ENCODE data around the gene PCDHGA8. TPM values are rescaled to one million over a fixed set of nuclear protein-coding genes. Genes with fewer than 3 reads are reported as not detected.
"Not testable (repeated sequence)": the region's sequence is repeated elsewhere in the genome, so short reads cannot be mapped to it uniquely, and the experiment has no call there.

Gene PCDHGA8
- total RNA-seq, 1 donor from 2014 or later, result 0.02 TPM

DNA sequence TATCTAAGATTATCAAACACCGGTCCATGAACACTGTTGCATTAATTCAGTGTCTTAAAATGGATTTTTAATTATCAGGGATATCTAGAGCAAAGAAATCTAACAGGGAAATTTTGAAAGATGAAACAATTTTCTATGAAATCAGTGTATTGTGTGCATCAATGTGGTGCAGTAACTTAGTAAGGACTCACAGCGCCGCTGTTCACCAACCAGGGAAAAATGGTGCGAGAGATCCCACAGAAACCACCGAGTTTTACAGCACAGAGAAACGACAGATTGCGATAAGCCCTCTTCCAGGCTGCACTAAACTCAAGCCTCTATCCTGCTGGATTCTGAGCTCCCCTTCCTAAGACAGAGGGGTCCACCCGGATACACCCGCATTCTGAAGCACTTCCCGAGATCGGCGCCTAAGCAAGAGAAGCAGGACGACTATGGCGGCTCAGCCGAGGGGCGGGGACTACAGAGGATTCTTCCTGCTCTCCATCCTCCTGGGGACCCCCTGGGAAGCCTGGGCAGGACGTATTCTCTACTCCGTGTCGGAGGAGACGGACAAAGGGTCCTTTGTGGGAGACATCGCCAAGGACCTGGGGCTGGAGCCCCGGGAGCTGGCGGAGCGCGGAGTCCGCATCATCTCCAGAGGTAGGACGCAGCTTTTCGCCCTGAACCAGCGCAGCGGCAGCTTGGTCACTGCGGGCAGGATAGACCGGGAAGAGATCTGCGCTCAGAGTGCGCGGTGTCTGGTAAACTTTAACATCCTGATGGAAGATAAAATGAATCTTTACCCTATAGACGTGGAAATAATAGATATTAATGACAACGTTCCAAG, 9.8 kb upstream of the PCDHGA8 start, which contains the start of gene PCDHGA7:
Gene PCDHGA7 (plus strand): TSS at position 274 of the 826 bp plus-strand sequence. CDS start 158 bp downstream, at position 432.
- intact Hi-C loops (cut with micrococcal nuclease), result no loop called here
- Mint-ChIP-seq H3K9me3 (peaks cover 4% of the 10 kb centered on the region), H3K27ac (peak within 1 kb of the TSS; percentile 20), H3K36me3 (ENCODE audit: low read depth) (no peaks in the 10 kb centered on the region), H3K4me1 (no peaks in the 10 kb centered on the region), H3K27me3 (peaks cover 8% of the 10 kb centered on the region), H3K4me3 (peak within 1 kb of the TSS; percentile 82)
- DNase-seq, result peak; percentile 55

DNA sequence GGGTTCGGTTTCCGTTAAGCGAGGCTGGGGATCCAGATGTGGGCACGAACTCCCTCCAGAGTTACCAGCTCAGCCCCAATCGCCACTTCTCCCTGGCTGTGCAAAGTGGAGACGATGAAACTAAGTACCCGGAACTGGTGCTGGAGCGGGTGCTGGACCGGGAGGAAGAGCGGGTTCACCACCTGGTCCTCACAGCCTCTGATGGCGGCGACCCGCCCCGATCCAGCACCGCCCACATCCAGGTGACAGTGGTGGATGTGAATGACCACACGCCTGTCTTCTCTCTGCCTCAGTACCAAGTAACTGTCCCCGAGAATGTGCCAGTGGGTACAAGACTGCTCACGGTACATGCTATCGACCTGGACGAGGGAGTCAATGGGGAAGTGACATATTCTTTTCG, 9.1 kb upstream of the PCDHGA8 start:
- Mint-ChIP-seq H3K36me3 (ENCODE audit: low read depth) (no peaks in the 10 kb centered on the region), H3K27me3 (peaks cover 8% of the 10 kb centered on the region), H3K9me3 (peaks cover 6% of the 10 kb centered on the region), H3K4me1 (no peaks in the 10 kb centered on the region), H3K4me3 (peak overlapping the region; percentile 82), H3K27ac (no peak overlapping the region)
- intact Hi-C loops (cut with micrococcal nuclease), result no loop called here
- DNase-seq, result no peak

DNA sequence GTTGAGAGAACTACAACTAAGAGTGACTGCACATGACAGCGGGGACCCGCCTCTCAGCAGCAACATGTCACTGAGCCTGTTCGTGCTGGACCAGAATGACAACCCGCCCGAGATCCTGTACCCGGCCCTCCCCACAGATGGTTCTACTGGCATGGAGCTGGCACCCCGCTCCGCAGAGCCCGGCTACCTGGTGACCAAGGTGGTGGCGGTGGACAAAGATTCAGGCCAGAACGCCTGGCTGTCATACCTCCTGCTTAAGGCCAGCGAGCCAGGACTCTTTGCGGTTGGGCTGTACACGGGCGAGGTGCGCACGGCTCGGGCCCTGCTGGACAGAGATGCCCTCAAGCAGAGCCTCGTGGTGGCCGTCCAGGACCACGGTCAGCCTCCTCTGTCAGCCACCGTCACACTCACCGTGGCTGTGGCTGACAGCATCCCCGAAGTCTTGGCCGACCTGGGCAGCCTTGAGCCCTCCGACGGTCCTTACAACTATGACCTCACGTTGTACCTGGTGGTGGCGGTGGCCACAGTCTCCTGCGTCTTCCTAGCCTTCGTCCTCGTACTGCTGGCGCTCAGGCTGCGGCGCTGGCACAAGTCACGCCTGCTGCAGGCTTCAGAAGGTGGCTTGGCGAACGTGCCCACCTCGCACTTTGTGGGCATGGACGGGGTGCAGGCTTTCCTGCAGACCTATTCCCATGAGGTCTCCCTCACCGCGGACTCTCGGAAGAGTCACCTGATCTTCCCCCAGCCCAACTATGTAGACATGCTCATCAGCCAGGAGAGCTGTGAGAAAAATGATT, 7.8 kb upstream of the PCDHGA8 start:
- Mint-ChIP-seq H3K4me1 (no peaks in the 10 kb centered on the region), H3K27me3 (peaks cover 13% of the 10 kb centered on the region), H3K36me3 (ENCODE audit: low read depth) (no peaks in the 10 kb centered on the region), H3K27ac (no peak overlapping the region), H3K9me3 (peaks cover 14% of the 10 kb centered on the region), H3K4me3 (no peak overlapping the region)
- no peak for DNase-seq
- intact Hi-C loops (cut with micrococcal nuclease), result no loop called here

DNA sequence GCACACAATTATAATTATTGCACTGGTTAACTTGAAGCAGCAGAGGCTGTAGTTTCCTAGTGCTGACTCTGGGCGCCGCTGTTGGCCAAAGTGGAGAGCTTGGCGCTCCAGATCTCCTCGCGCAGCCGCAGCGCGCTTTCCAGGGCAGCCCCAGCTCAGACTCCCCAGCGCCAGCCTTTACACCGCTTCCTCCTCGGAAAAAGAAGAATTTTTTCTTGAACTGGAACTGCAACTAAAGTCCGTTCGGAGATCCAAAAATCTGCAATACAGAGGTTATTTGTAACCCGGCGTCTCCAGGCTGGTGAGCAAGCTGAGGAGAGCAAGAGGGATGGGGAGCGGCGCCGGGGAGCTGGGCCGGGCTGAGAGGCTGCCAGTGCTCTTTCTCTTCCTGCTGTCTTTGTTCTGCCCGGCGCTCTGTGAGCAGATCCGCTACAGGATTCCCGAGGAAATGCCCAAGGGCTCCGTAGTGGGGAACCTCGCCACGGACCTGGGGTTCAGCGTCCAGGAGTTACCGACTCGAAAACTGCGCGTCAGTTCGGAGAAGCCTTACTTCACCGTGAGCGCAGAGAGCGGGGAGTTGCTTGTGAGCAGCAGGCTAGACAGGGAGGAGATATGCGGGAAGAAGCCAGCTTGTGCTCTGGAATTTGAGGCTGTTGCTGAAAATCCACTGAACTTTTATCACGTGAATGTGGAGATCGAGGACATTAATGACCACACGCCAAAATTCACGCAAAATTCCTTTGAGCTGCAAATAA, 4.7 kb upstream of the PCDHGA8 start, which contains the start of gene PCDHGB4:
Gene PCDHGB4 (plus strand): TSS at position 142 of the 755 bp plus-strand sequence. CDS start 187 bp downstream, at position 329.
- peak within 1 kb of the TSS; percentile 56 for H3K4me3 Mint-ChIP-seq
- H3K27me3 Mint-ChIP-seq, result peaks cover 17% of the 10 kb centered on the region
- H3K4me1 Mint-ChIP-seq; H3K36me3 Mint-ChIP-seq (ENCODE audit: low read depth); H3K27ac Mint-ChIP-seq; intact Hi-C loops (cut with micrococcal nuclease): not testable (repeated sequence)
- DNase-seq, result peak; percentile 74
- peaks cover 25% of the 10 kb centered on the region for H3K9me3 Mint-ChIP-seq

DNA sequence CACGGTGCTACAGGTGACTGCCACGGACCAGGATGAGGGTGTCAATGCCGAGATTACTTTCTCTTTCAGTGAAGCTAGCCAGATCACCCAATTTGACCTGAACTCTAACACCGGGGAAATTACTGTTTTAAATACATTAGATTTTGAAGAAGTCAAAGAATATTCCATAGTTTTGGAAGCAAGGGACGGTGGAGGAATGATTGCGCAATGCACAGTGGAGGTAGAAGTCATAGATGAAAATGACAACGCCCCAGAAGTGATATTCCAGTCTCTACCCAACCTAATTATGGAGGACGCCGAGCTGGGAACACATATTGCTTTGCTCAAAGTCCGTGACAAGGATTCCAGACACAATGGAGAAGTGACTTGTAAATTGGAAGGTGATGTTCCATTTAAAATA, 3.8 kb upstream of the PCDHGA8 start:
- H3K4me1 Mint-ChIP-seq, result no peaks in the 10 kb centered on the region
- no peak for DNase-seq
- intact Hi-C loops (cut with micrococcal nuclease), result no loop called here
- H3K4me3 Mint-ChIP-seq, result peak overlapping the region; percentile 8
- no peak overlapping the region for H3K27ac Mint-ChIP-seq
- peaks cover 16% of the 10 kb centered on the region for H3K27me3 Mint-ChIP-seq
- H3K9me3 Mint-ChIP-seq, result peaks cover 30% of the 10 kb centered on the region
- H3K36me3 Mint-ChIP-seq (ENCODE audit: low read depth), result peaks cover 3% of the 10 kb centered on the region

DNA sequence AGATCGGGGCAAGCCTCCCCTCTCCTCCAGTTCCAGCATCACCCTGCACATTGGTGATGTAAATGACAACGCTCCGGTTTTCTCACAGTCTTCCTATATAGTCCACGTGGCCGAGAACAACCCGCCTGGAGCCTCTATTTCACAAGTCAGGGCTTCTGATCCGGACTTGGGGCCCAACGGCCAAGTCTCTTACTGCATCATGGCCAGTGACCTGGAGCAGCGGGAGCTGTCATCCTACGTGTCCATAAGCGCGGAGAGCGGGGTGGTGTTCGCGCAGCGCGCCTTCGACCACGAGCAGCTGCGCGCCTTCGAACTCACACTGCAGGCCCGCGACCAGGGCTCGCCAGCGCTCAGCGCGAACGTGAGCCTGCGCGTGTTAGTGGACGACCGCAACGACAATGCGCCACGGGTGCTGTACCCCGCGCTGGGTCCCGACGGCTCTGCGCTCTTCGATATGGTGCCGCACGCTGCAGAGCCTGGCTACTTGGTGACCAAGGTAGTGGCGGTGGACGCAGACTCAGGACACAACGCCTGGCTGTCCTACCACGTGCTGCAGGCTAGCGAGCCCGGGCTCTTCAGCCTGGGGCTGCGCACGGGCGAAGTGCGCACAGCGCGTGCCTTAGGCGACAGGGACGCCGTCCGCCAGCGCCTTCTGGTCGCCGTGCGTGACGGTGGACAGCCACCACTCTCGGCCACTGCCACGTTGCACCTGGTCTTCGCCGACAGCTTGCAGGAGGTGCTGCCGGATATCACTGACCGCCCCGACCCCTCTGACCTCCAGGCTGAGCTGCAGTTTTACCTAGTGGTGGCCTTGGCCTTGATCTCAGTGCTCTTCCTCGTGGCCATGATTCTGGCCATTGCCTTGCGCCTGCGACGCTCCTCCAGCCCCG, 3.0 kb upstream of the PCDHGA8 start:
- no peak overlapping the region for H3K27ac Mint-ChIP-seq

DNA sequence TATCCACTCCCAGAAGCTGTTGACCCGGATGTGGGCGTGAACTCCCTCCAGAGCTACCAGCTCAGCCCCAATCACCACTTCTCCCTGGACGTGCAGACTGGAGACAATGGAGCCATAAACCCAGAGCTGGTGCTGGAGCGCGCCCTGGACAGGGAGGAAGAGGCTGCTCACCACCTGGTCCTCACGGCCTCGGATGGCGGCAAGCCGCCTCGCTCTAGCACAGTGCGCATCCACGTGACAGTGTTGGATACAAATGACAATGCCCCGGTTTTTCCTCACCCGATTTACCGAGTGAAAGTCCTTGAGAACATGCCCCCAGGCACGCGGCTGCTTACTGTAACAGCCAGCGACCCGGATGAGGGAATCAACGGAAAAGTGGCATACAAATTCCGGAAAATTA, 834 bp downstream of the PCDHGA8 start:
- no peak overlapping the region for H3K4me3 Mint-ChIP-seq
- peaks cover 3% of the 10 kb centered on the region for H3K36me3 Mint-ChIP-seq (ENCODE audit: low read depth)
- H3K9me3 Mint-ChIP-seq, result peaks cover 37% of the 10 kb centered on the region
- peaks cover 22% of the 10 kb centered on the region for H3K27me3 Mint-ChIP-seq
- no peak for DNase-seq
- no peak overlapping the region for H3K27ac Mint-ChIP-seq
- intact Hi-C loops (cut with micrococcal nuclease), result no loop called here
- H3K4me1 Mint-ChIP-seq, result no peaks in the 10 kb centered on the region

More for the DNA sequence above, 3.0 kb upstream of the PCDHGA8 start:
- Mint-ChIP-seq H3K4me3 (no peak overlapping the region), H3K9me3 (peaks cover 35% of the 10 kb centered on the region), H3K4me1 (no peaks in the 10 kb centered on the region), H3K36me3 (ENCODE audit: low read depth) (peaks cover 3% of the 10 kb centered on the region), H3K27me3 (peaks cover 19% of the 10 kb centered on the region)
- intact Hi-C loops (cut with micrococcal nuclease), result no loop called here
- DNase-seq, result no peak

DNA sequence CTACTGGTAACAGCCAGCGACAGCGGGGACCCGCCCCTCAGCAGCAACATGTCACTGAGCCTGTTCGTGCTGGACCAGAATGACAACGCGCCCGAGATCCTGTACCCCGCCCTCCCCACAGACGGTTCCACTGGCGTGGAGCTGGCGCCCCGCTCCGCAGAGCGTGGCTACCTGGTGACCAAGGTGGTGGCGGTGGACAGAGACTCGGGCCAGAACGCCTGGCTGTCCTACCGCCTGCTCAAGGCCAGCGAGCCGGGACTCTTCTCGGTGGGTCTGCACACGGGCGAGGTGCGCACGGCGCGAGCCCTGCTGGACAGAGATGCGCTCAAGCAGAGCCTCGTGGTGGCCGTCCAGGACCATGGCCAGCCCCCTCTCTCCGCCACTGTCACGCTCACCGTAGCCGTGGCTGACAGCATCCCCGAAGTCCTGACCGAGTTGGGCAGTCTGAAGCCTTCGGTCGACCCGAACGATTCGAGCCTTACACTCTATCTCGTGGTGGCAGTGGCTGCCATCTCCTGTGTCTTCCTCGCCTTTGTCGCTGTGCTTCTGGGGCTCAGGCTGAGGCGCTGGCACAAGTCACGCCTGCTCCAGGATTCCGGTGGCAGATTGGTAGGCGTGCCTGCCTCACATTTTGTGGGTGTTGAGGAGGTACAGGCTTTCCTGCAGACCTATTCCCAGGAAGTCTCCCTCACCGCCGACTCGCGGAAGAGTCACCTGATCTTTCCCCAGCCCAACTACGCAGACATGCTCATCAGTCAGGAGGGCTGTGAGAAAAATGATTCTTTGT, 2.2 kb downstream of the PCDHGA8 start:
- peaks cover 35% of the 10 kb centered on the region for H3K9me3 Mint-ChIP-seq
- H3K27ac Mint-ChIP-seq; DNase-seq; H3K36me3 Mint-ChIP-seq (ENCODE audit: low read depth); H3K4me1 Mint-ChIP-seq; intact Hi-C loops (cut with micrococcal nuclease); H3K4me3 Mint-ChIP-seq: not testable (repeated sequence)
- peaks cover 23% of the 10 kb centered on the region for H3K27me3 Mint-ChIP-seq

DNA sequence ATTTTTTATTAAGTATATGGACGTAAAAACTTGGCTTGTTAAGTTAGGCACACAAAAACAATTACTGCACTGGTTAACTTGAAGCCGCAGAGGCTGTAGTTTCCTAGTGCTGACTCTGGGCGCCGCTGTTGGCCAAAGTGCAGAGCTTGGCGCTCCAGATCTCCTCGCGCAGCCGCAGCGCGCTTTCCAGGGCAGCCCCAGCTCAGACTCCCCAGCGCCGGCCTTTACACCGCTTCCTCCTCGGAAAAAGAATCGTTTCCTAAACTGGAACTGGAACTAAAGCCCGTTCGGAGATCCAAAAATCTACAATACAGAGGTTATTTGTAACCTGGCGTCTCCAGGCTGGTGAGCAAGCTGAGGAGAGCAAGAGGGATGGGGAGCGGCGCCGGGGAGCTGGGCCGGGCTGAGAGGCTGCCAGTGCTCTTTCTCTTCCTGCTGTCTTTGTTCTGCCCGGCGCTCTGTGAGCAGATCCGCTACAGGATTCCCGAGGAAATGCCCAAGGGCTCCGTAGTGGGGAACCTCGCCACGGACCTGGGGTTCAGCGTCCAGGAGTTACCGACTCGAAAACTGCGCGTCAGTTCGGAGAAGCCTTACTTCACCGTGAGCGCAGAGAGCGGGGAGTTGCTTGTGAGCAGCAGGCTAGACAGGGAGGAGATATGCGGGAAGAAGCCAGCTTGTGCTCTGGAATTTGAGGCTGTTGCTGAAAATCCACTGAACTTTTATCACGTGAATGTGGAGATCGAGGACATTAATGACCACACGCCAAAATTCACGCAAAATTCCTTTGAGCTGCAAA, 5.5 kb downstream of the PCDHGA8 start, which contains the start of gene PCDHGB5:
Gene PCDHGB5 (plus strand): TSS at position 192 of the 796 bp plus-strand sequence. CDS start 181 bp downstream, at position 373.
- Mint-ChIP-seq H3K9me3 (peaks cover 27% of the 10 kb centered on the region), H3K27me3 (peaks cover 23% of the 10 kb centered on the region), H3K4me3 (peak within 1 kb of the TSS; percentile 63)
- H3K4me1 Mint-ChIP-seq; H3K27ac Mint-ChIP-seq; intact Hi-C loops (cut with micrococcal nuclease); H3K36me3 Mint-ChIP-seq (ENCODE audit: low read depth): not testable (repeated sequence)
- DNase-seq, result peak; percentile 83

DNA sequence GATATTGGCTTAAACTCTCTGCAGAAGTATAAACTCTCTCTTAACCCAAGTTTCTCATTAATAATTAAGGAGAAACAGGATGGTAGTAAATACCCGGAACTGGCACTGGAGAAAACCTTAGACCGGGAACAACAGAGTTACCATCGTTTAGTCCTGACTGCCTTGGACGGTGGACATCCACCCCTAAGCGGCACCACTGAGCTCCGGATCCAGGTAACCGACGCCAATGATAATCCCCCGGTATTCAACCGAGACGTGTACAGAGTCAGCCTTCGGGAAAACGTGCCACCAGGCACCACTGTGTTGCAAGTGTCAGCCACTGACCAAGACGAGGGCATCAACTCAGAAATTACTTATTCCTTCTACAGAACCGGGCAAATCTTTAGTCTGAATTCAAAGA, 6.2 kb downstream of the PCDHGA8 start:
- Mint-ChIP-seq H3K27me3 (peaks cover 26% of the 10 kb centered on the region), H3K4me3 (no peak overlapping the region), H3K9me3 (peaks cover 25% of the 10 kb centered on the region), H3K27ac (no peak overlapping the region), H3K4me1 (no peaks in the 10 kb centered on the region), H3K36me3 (ENCODE audit: low read depth) (no peaks in the 10 kb centered on the region)
- peak; percentile 51 for DNase-seq
- intact Hi-C loops (cut with micrococcal nuclease), result no loop called here

DNA sequence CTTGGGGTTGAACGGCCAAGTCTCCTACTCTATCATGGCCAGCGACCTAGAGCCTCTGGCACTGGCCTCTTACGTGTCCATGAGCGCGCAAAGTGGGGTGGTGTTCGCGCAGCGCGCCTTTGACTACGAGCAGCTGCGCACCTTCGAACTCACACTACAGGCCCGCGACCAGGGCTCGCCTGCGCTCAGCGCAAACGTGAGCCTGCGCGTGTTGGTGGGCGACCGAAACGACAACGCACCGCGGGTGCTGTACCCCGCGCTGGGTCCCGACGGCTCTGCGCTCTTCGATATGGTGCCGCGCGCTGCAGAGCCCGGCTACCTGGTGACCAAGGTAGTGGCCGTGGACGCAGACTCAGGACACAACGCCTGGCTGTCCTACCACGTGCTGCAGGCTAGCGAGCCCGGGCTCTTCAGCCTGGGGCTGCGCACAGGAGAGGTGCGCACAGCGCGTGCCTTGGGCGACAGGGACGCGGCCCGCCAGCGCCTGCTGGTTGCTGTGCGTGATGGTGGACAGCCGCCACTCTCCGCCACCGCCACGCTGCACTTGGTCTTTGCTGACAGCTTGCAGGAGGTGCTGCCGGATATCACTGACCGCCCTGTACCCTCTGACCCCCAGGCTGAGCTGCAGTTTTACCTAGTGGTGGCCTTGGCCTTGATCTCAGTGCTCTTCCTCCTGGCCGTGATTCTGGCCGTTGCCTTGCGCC, 7.3 kb downstream of the PCDHGA8 start:
- H3K36me3 Mint-ChIP-seq (ENCODE audit: low read depth), result no peaks in the 10 kb centered on the region
- intact Hi-C loops (cut with micrococcal nuclease), result no loop called here
- H3K27ac Mint-ChIP-seq, result no peak overlapping the region
- no peak for DNase-seq
- no peaks in the 10 kb centered on the region for H3K4me1 Mint-ChIP-seq
- peaks cover 22% of the 10 kb centered on the region for H3K9me3 Mint-ChIP-seq
- H3K4me3 Mint-ChIP-seq, result no peak overlapping the region
- peaks cover 30% of the 10 kb centered on the region for H3K27me3 Mint-ChIP-seq
